GM18505 (cell line): Measurements from ENCODE around the gene SETBP1.

Experiments used
- ATAC-seq: cut with Tn5 transposase; IDR thresholded peaks from one replicate; pipeline ENCODE4 v1.9.1; 2021; ENCODE audit not compliant: unreplicated experiment
- POLR2A ChIP-seq: IDR thresholded peaks from 4 replicates; pipeline ENCODE4 v1.6.1; 2011; ENCODE audit warnings: borderline replicate concordance; ENCODE audit not compliant: insufficient read depth, insufficient read length; ENCODE audit errors: extremely low read depth

SETBP1 gene

GRCh38 chr18:45040879-45041278, 360.2 kb downstream of the SETBP1 start:
- TF ChIP-seq POLR2A = no peak
- ATAC-seq = no peak

- no peak for ATAC-seq
- no peak for TF ChIP-seq POLR2A
These were observed 364.1 kb downstream of the SETBP1 start for GRCh38 chr18:45044787-45045186.

- no peak for ATAC-seq
- no peak for TF ChIP-seq POLR2A
These were observed 365.5 kb downstream of the SETBP1 start for GRCh38 chr18:45046228-45046627.

GRCh38 chr18:45046961-45047360, 366.3 kb downstream of the SETBP1 start:
- no peak for ATAC-seq
- no peak for TF ChIP-seq POLR2A

GRCh38 chr18:45049578-45050319, 369.1 kb downstream of the SETBP1 start:
- no peak for TF ChIP-seq POLR2A
- ATAC-seq = no peak

- TF ChIP-seq POLR2A = no peak
- ATAC-seq = no peak
These were observed 370.3 kb downstream of the SETBP1 start for GRCh38 chr18:45050712-45051601.

- no peak for ATAC-seq
- no peak for TF ChIP-seq POLR2A
These were observed 373.9 kb downstream of the SETBP1 start for GRCh38 chr18:45054636-45055035.

GRCh38 chr18:45055811-45056210, 375.1 kb downstream of the SETBP1 start:
- TF ChIP-seq POLR2A = no peak
- ATAC-seq = no peak

- no peak for ATAC-seq
- no peak for TF ChIP-seq POLR2A
These were observed 376.2 kb downstream of the SETBP1 start for GRCh38 chr18:45056926-45057325.

- TF ChIP-seq POLR2A = no peak
- ATAC-seq = no peak
These were observed 377.4 kb downstream of the SETBP1 start for GRCh38 chr18:45057955-45058600.

- no peak for ATAC-seq
- no peak for TF ChIP-seq POLR2A
These were observed 379.0 kb downstream of the SETBP1 start for GRCh38 chr18:45059695-45060094.

GRCh38 chr18:45060102-45060501, 379.4 kb downstream of the SETBP1 start:
- no peak for TF ChIP-seq POLR2A
- ATAC-seq = no peak

GRCh38 chr18:45061359-45061758, 380.7 kb downstream of the SETBP1 start:
- no peak for ATAC-seq
- no peak for TF ChIP-seq POLR2A
